ENCODE results near the gene MYO1D.
"Not testable (repeated sequence)": the region's sequence is repeated elsewhere in the genome, so short reads cannot be mapped to it uniquely, and the experiment has no call there.

MYO1D gene

DNA sequence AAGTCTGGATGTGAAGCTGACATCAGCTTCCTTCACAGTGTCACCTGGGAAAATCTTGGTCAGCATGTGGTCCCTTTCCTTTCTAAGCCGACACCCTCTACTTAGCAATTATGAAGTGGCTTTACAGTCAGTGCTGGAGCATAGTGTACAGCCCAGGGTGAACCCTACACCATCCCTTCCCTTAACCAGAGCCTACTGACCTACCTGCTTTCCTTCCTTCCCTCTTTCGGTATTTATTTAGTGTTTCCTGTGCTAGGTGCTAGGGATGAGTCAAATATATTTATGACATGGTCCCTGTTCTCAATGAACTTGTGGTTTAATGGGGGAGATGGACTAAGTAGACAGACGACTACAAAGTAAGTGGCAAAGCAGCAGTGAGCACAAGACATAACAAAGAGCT is 312.6 kb downstream of the MYO1D start:
- no peak for DNase-seq

DNA sequence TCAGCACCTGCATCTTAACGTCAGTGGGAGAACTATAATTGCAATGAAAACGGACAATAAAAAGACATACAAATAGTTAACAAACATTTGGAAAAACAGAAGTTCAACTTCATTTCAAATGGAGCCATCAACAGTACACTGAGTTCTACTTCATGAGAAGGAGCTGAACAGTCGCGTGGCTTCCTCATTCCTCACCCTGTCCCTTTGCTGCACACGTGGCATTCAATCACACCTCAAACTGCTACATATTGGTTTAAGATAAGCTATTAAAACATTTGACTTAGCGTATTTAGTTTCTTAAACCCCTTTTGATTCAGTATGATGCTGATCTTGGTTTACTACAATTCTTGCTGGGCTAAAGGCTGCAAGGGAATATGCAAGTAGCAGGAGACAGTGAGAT is 313.3 kb downstream of the MYO1D start:
- no peak for DNase-seq

DNA sequence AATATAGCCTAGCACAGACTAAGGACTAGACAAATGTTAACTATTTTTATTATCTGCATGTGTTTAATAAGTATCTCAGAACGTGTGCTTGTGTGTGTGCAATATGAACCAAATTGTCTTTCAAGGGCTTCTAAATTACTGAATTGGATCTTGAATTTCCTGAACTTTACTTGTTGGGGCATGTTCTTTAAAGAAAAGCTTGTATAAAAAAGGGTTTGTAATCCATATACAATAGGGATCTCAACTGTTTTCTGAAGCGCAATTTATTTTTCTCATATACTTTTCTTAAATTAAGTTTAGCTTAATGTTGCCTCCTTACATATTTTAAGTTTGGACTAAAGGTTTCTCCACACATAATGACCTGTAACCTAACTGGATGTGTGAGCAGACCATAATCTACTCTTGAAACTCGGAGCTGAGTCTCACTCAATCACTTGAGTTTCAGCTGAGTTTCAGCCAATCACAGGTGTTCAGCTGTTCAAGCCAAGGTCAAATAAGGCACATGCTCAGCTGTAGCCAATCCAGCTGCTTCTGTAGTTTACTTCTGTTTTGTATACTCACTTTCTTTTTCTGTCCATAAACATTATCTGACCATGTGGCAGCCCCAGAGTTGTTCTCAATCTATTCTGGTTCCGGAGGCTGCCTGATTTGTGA is 317.8 kb downstream of the MYO1D start:
- no peak for DNase-seq

DNA sequence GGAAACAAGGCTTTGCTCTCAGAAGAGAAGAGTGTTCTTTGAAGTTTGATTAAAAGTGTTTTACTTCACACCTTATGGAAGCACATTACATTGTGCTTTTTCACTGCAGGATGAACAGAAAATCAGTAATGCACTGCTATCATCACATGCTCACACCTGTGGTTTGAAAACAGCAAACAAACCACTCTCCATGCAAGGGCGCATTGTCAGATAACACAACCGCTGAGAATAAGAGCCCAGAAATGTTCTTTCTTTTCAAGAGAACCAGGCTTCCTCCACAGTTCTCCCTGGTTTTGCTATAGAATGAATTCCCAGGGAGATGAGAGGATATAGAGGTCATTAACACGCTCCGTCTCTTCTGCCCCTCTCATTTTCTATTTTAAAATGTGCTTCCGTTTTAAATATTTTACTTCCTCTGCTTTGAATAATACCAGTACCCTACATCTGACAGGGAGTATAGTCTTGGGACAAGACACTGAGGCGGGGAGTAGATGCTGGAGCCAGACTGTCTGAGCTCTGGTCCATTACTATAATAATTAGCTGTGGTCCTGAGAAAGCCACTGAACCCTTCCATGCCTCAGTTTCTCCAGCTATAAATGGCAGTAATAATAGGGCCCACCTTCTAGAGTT is 318.5 kb downstream of the MYO1D start:
- no peak for DNase-seq

DNA sequence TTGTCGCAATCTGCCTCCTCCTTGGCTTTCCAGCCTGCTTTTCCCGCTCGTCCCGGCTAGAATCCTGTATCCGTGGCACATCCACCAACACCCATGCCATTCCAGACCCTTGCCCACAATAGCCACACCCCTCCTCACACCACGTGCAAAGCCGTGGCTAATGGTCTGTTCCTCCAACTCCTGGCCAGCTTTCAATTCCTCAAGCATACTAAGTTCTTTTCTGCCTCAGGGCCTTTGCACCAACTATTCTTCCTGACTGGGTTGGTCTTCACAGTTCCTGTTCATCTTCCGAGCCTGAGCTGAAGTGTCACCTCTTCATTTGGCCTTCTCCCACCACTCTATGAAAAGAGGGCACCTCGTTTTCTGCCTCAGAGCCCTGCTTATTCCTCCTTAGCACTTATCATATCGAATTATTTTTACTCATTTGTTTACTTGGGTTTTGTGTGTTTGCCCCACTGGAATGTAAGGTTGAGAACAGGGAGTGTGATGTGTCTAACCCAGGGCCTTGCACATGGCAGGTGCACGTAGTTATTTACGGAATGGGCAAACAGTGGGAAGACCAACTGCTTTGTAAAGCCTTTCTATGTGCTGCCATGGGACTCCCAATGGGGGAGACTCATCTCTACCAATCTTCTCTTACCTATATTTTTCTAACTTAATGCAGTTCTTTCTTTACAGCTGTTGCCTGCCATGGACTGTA is 321.2 kb downstream of the MYO1D start:
- DNase-seq, result no peak

DNA sequence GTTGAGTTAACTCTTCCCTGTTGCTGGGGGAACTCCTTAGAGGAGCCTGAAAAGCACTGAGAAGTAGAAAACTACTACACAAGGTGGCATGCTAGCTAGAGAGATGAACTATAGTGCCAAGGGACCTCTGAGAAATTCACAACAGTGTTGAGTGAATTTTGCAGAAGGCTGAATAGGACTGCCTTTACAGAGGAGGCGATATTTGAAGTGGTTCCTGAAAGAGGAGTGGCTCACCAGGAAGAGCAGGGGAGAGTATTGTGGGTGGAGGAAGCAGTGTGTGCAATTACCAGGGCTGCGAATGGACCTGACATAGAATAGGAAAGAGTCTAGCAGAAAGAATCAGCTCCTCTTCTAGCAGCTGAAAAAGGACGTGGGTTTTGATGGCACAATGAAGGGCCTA is 323.8 kb downstream of the MYO1D start:
- DNase-seq, result no peak

DNA sequence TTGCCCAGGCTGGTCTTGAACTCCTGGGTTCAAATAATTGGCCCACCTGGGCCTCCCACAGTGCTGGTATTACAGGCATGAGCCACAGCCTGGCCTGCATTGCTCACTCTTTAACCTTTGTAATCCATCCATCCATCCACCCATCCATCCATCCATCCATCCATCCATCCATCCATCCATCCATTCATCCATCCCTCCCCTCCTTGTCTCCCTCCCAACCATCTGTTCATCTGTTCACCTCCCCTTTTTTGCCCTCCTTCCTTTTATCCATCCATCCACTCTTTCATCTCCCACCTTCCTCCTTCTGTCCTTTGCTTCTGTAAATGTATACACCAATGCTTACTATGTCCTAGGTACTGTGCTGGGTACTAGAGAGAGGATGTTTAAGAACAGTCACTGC is 324.6 kb downstream of the MYO1D start:
- no peak for DNase-seq

DNA sequence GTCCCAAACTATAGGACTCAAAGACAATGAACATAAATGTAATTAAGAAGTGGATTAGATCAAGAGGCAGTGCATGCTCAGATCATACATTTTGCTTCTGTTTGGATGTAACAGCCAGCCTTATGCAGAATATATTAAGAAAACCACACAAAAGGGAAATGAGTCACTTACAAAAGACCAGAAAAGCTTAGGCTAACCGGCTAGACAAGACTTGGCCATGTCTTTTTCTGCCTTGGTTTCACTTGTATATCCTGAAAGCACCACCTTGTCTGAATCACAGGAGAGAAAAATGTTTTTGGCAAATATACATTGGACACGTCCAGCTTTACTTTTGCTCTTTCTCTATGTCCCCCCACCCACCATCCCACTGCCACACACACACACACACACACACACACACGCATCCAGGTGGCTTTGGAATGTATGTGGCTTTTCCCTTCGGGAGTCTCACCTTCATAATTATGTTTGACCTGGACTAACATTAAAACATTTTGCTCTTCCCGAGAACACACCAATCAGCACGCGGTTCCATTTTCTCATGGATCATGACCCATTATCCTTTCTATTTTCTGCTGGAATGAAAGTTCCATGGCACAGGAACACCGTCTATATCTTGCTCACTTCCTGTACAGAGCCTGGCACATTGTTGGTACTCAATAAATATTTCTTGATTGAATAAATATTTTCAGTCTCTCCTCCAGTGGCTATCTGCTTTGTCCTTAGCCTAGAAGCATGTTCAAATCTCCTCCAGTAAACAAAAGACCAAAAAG is 325.6 kb downstream of the MYO1D start:
- no peak for DNase-seq

DNA sequence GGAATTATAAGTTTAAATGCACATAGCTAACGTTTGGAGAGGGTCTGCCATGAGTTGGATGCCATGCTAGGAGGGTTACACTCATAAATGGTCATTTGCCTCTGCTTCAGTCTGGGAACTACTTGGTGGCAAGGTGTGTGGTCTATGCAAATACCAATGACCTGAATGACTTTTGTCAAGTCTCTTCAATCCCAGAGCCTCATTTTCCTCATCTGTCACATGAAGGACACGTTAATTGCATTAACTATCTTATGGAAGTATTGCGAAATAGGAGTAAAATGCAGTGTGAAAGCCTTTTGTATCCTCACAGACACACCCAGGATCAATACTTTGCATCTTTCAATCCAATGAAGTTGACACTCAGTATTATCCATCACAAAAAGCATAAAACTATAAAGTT is 327.4 kb downstream of the MYO1D start:
- no peak for DNase-seq

DNA sequence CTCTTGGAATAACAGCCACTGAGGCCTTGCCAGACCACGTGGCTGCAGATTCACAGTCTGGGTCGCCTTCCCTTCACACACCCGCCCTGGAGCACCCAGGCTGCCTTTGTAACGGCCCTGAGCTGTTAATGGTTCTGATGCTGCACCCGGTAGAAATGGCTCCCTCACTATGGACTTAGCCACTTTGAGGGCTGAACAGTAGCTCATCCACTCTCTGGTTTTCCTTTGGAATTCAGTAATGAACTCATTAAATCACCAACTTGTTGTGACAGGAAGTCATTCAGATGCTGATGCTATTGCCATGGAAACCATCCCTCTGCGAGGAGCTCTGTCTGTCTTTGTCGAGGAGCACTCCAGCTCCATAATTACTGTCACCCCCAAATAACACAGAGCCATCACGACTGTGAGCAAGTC is 330.9 kb downstream of the MYO1D start:
- no peak for DNase-seq

DNA sequence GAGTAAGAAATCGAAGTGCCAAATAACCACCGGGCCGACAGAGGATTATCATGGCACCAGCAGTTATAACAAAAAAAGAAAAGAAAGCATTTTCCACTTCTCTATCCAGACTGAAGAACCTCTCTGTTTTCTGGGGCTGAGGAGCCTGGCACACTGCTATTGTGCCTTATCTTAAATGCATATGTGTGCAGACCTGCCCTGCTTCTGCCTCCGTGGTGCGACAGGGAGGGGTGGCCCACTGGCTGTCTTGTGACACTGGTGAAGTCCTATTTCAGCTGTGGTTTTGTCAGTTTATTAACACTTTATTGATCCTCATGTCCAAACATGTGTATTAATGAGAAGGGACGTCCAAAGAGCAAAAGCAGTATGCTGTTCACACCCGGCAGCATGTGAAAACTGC is 334.7 kb downstream of the MYO1D start:
- no peak for DNase-seq

DNA sequence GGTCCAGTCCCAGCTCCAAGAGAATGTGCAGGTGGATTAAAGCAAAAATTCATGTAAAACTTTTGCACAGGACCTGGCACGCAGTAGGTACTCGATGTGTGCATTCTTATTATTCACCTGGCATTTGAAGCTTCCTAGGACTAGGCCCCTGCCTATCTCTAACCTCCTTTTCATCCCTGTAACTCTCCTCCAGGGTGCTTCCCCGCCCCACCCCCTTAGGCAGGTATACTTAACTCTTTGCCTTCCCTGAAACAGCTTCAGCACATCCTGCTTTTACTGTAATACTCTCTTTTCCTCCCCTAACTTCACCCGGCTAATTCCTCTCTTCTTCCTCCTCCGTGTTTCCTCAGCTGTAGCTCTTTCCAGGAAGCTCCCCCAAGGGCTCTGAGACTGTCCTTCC is 335.3 kb downstream of the MYO1D start:
- no peak for DNase-seq

DNA sequence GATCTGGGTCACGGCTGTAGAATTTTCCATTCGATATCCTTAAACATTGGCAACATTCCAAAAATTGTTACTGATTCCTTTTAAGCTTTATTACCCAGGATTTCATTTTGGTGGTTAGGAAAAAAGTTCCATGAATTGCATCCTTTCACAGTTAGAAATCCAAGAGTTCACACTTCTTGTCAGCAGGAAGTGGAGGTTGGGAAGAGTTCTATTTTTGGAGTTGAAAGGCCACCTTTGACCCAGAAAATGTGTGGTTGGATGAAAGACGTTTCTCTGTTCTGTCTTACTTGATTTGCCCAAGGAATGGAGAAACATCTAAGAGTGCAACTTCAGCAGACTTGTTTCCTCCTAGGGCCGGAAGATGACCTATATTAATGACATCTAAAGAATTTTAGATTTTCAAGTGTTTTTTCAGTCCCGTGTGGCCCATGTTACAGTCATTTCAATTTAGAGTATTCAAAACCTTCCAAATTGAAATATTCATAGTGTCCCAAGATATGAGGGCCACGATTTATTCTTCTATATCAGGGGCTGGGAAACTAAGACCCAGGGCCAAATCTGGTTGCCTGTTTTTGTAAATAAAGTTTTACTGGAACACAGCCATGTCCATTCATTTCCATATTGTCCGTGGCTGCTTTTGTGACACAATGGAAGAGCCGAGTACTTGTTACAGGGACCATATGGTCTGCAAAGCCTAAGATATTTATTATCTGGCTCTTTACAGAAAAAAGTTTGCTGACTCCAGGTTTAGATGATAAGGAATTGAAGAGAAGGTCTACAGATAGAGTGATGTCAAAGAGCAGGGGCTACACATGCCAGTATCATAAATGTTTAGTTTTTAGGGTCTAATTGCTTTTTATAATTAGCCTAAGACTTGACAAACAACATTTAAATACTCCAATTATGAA is 339.9 kb downstream of the MYO1D start:
- DNase-seq, result no peak

DNA sequence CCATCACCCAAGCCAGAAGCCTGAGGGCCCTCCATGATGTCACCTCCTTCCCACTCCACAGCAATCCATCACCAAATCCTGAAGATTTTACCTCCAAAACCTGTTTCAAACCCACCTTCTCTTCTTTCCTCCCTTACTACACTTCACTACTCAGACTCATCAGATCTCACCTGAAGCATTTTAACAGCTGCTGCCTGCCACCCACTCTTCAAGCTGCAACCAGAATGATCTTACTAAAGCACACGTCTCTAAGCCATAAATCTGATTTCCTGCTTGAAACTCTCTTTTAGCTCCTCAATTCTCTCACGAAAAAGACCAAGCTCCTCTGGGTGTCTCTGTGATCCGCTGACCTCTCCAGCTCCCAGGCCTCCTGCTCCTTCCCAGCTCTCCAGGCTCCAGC is 343.6 kb downstream of the MYO1D start:
- DNase-seq, result no peak

DNA sequence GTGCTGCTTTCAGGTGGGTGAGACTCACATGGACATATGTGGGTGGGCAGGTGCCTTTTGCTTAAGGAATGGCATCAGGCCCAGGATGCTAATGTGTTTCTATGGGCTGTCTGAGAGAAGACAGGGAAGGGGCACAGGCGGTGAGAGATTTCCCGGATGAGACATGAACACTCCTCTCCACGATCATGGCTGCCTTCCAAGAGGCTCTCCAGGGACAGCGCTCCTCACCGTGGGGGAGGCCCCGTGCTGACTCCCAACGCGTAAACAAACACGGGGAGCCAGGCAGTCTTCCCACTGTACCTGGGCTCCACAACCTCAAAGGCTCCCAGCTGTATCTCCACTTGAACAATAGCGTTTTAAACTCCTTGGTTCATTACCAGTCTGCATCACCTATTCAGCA is 347.3 kb downstream of the MYO1D start:
- no peak for DNase-seq

DNA sequence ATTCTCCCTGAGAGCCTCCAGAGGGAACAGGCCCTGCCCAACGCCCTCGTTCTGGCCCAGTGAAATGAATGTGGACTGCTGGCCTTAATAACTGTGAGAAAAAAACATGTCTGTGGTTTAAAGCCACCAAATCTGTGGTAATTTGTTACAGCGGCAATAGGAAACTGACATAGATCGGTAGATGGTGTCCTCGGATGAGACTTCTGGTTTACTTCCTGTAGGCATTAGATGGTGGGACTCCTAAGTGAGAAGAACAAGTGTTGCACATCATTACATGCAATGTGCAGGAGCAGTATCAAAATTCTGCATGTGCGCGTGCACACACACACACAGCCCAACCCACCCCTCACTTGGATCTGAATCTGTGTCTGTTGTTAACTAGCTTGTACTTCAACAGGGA is 348.1 kb downstream of the MYO1D start:
- DNase-seq, result no peak

DNA sequence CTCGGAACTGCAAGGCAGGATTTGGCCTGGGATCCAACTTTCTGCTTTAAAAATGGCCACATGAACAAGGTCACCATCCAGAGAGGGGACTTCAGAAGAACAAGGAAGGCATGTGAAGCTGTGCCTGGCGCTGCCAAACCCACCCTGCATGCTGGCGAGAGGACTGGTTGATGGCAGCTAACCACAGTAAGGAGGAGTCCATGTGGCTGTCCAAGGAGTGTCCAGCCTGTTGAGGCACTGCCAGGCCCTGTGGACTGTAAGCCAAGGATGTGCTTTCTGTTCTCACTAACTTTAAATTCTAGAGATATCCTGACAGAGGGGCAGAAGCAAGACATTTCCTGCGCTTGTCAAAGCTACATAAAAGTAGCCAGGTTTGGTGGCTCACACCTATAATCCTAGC is 349.8 kb downstream of the MYO1D start:
- DNase-seq, result no peak

DNA sequence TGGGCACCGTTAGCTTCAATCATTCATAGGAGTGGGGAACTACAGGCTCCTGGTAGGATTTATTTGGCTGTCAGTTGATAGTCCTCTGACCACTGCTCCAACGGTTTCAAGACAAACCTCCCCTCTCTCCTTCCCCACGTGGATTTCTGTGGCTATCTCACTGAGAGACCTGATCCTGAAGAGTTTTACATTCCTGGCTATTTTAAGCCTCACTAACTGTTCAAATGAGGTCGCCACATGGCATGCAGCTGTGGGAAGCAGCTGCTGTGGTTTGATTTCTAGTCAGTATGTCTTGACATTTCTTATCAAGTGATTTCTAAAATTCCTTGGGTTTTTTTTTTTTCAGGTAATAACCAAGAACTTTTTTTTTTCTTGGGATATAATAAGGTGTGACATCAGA is 351.8 kb downstream of the MYO1D start:
- no peak for DNase-seq

DNA sequence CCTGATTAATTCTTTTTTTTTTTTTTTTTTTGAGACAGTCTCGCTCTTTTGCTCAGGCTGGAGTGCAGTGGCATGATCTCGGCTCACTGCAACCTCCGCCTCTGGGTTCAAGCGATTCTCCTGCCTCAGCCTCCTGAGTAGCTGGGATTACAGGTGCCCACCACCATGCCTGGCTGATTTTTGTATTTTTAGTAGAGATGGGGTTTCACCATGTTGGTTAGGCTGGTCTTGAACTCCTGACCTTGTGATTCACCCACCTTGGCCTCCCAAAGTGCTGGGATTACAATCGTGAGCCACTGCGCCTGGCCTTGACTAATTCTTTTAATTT is 352.4 kb downstream of the MYO1D start:
- not testable (repeated sequence) for DNase-seq

DNA sequence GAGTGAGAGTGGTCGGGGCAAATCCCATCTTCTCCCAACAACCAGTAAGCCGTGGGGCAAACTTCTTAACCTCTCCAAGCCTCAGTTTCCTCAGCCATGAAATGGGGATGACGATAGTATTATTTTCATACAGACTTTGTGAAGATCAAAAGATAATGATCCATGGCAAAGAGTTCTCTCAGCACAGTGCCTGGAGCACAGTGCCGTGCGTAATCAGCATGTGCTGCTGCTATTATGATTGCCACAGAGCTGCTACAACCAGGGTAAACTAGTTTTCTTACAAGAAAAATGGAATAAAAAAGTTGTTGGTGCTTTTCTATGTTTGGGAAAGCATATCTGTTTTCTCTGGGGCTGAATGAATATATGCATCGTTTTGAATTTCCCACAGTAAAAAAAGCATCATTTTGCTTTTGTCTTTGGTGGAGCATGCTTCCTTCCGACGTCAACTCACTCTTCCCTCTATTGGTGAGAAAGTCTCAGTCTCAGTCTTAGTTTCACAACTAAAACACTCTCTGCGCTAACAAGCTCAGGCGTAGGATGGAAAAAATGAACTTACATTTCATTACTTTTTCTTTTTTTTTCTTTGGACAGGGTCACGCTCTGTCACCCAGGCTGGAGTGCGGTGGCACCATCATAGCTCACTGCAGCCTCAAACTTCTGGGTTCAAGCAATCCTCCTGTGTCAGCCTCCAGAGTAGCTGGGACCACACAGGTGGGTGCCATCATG is 352.9 kb downstream of the MYO1D start:
- DNase-seq, result no peak

DNA sequence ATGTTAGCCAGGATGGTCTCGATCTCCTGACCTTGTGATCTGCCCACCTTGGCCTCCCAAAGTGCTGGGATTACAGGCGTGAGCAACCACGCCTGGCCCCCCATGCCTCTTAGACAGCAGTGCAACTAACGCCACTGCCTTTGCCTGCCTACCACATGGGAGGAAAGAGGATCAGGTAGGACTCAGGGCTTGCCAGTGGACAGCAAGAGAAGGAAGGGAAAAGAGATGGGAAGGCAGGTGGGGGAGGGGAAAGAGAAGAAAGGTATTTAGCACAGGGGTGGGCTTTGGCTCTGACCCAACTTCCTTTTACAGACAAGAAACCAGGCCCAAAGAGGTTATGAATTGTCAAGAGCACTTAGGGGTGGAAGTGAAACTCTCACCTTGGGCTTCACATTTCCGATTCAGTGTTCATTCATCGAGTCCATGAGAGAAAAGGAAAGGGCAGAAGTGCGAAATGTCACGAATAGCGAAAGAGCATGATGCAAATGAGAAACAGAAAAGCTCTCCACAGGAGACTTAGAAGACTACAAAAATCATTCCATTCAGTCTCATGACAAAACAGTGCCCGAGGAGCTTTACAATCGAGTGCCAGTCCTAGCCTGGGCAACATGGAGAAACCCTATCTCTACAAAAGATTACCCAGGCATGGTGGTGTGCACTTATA is 353.8 kb downstream of the MYO1D start:
- no peak for DNase-seq
